ENCODE results near the gene ZBTB7C. TPM values are rescaled to one million over a fixed set of nuclear protein-coding genes. Genes with fewer than 3 reads are reported as not detected.

Gene ZBTB7C
- total RNA-seq, 1 donor from 2014 or later, result under 0.01 TPM

DNA sequence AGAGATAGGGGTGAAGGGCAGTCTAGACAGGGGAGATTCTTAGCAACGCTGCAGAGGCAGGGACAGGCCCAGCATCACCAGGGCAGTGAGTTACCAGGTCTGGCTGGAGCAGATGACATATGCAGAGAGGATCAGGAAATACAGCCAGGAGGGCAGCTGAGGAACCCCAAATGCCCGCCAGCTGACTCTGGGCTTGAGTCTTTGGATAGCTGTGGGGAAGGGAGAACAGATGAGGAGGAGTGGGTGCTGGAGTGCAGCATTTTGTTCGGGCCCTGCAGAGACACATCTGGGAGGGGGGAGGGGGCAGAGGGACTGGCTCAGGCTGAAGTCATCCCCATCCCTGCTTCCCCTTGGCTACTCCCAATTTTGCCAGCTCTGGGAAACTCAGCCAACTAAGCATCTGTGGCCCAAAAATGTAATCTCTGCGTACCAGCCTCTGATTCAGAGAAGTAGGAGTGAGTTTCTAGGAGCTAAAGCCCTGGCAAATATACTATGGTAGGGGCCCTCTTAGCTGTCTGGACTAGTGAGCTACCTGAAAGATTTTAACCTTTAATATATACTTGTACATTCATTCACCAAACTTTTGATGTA is 214.5 kb downstream of the ZBTB7C start:
- FAIRE-seq, result no peak
- no peaks in the 10 kb centered on the region for H3K36me3 ChIP-seq (ENCODE audit: control insufficient read depth, insufficient read depth, low read length)
- H3K4me3 ChIP-seq (ENCODE audit: low read depth, low read length), result no peak overlapping the region
- TF ChIP-seq, protein P1, sequence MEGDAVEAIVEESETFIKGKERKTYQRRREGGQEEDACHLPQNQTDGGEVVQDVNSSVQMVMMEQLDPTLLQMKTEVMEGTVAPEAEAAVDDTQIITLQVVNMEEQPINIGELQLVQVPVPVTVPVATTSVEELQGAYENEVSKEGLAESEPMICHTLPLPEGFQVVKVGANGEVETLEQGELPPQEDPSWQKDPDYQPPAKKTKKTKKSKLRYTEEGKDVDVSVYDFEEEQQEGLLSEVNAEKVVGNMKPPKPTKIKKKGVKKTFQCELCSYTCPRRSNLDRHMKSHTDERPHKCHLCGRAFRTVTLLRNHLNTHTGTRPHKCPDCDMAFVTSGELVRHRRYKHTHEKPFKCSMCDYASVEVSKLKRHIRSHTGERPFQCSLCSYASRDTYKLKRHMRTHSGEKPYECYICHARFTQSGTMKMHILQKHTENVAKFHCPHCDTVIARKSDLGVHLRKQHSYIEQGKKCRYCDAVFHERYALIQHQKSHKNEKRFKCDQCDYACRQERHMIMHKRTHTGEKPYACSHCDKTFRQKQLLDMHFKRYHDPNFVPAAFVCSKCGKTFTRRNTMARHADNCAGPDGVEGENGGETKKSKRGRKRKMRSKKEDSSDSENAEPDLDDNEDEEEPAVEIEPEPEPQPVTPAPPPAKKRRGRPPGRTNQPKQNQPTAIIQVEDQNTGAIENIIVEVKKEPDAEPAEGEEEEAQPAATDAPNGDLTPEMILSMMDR (IDR thresholded peaks at IDR 0.05; ENCODE audit: insufficient read depth, low read length, severe bottlenecking), result no peak
- H3K27me3 ChIP-seq (ENCODE audit: control insufficient read depth, insufficient read depth, low read length), result peaks cover 3% of the 10 kb centered on the region
- no peak for DNase-seq (ENCODE audit: low read depth)

DNA sequence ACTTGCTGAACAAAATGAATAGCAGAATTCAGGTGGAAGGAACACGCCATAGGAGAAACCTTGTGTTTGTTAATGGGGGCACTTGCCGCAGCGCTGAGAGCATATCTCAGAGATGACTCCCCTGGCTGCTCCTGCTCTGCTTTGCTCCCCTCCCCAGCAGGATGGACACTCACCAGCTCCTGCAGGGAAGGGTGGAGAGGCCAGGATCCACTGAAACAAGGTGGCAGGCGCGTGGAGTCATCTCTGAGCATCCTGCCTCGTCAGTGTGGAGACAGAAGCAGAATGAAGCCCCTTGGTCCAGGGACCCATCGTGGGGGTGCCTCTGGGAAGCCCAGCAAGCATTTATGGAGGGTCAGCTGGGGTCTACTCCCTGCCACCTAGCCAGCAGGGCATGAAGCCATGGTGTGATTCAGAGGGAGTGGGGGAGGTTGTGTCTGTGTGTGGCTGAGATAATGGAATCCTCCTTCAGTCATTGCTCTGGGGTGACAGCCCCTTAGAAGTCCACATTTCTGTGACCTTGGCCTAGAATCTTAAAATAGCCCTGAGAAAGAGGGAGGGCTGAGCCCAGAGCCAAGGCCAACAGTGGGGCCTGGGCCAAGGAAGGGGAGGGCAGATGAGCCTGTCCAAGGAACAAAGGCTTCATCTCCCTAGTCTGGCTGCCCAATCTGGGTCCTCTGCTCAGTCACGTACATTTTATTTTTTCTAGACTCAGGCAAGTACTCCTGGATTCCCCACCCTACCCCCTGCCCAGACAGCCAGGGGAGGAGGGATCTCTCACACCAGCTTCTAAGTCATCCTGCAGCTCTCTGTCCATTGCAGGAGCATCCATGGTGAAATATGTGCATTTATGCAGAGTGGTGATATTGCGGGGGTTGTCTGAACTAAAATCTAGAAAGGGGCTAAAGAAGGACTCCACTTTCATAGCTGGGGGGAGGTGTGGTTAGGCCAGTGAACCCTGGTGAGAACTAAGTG is 215.4 kb downstream of the ZBTB7C start:
- DNase-seq (ENCODE audit: low read depth) (no peak), FAIRE-seq (no peak)
- Histone ChIP-seq H3K36me3 (ENCODE audit: control insufficient read depth, insufficient read depth, low read length) (no peaks in the 10 kb centered on the region), H3K4me3 (ENCODE audit: low read depth, low read length) (no peak overlapping the region), H3K27me3 (ENCODE audit: control insufficient read depth, insufficient read depth, low read length) (peaks cover 3% of the 10 kb centered on the region)
- TF ChIP-seq, protein P1 (IDR thresholded peaks at IDR 0.05; ENCODE audit: insufficient read depth, low read length, severe bottlenecking), result no peak

GRCh38 chr18:48192542-48192941 is 216.6 kb downstream of the ZBTB7C start:
- DNase-seq (ENCODE audit: low read depth) (no peak), FAIRE-seq (no peak)
- TF ChIP-seq, protein P1 (IDR thresholded peaks at IDR 0.05; ENCODE audit: insufficient read depth, low read length, severe bottlenecking), result no peak
- Histone ChIP-seq H3K36me3 (ENCODE audit: control insufficient read depth, insufficient read depth, low read length) (no peaks in the 10 kb centered on the region), H3K27me3 (ENCODE audit: control insufficient read depth, insufficient read depth, low read length) (peaks cover 3% of the 10 kb centered on the region), H3K4me3 (ENCODE audit: low read depth, low read length) (no peak overlapping the region)

DNA sequence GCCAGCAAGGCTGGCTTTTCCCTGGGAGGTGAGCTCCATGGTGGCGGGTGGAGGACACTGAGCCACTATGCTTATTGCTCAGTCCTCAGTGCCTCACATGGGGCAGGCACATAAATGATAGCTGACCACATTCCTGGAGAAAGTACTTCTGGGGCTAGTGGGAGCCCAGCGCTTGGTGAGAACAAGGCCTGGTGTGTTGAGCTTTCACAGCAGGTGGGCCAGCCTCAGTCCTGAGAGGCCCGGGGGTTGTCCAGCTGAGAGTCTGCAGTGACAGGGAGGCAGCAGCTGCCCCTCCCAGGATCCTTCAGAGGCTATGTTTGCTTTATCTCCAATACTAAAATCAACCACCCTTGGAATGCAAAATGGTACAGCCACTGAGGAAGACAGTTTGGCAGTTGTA is 217.7 kb downstream of the ZBTB7C start:
- Histone ChIP-seq H3K36me3 (ENCODE audit: control insufficient read depth, insufficient read depth, low read length) (no peaks in the 10 kb centered on the region), H3K4me3 (ENCODE audit: low read depth, low read length) (no peak overlapping the region), H3K27me3 (ENCODE audit: control insufficient read depth, insufficient read depth, low read length) (peaks cover 7% of the 10 kb centered on the region)
- FAIRE-seq, result no peak
- TF ChIP-seq, protein P1 (IDR thresholded peaks at IDR 0.05; ENCODE audit: insufficient read depth, low read length, severe bottlenecking), result no peak
- DNase-seq (ENCODE audit: low read depth), result no peak

- H3K36me3 ChIP-seq (ENCODE audit: control insufficient read depth, insufficient read depth, low read length), result no peaks in the 10 kb centered on the region
- peaks cover 7% of the 10 kb centered on the region for H3K27me3 ChIP-seq (ENCODE audit: control insufficient read depth, insufficient read depth, low read length)
- TF ChIP-seq, protein P1 (IDR thresholded peaks at IDR 0.05; ENCODE audit: insufficient read depth, low read length, severe bottlenecking), result no peak
- no peak for FAIRE-seq
- DNase-seq (ENCODE audit: low read depth), result no peak
- H3K4me3 ChIP-seq (ENCODE audit: low read depth, low read length), result no peak overlapping the region
These were observed 218.2 kb downstream of the ZBTB7C start for GRCh38 chr18:48190994-48191393.

All from bronchial epithelial cell (primary cell).